GM12874 (cell line): Measurements from ENCODE around the gene CROCC2.

Experiments used
- TF ChIP-seq, protein P1 (sequence below): IDR thresholded peaks from 2 replicates; pipeline ENCODE4 v1.5.1; 2011; ENCODE audit warnings: low read depth, mild to moderate bottlenecking, control low read depth, low read length, moderate library complexity; ENCODE audit not compliant: insufficient read depth

CROCC2 gene

DNA sequence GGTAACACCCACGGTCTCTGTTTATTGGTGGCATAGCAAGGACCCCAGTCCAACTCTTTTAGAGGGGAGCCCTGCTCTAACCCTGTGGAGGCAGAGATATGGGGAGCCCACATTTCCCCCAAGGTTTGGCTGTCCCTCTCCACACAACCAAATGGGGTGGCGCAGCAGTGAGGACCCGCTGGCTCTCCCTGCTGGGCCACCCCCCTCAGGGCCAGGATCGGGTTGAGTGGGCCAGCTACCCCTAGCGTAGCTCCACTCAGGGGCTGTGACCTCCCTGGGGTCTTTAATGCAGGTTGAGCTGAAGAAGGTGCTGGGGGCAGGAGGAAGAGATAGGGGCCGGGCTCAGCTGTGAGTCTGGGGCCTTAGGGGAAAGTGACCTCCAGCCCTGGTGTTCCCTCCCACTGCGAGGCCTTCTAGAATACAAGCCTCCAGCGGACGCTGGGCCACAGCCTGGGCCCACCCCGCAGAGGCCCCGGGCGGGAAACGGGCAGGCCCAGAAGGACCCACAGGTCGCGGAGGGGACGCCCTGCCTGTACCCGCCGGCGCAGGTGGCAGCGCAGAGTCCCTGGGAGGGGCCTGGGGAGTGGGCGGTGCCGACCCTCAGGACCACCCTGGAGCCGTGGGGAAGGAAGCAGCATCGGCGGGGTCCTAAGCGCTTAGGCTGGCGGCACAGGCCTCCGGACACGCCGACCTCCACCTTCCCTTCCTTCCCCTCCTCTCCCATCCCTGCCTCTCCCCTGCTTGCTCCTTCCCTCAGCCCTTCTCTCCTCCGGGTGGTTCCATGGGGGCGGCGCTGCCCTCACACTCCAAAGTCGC, 9.6 kb downstream of the CROCC2 start:
- TF ChIP-seq, protein P1, sequence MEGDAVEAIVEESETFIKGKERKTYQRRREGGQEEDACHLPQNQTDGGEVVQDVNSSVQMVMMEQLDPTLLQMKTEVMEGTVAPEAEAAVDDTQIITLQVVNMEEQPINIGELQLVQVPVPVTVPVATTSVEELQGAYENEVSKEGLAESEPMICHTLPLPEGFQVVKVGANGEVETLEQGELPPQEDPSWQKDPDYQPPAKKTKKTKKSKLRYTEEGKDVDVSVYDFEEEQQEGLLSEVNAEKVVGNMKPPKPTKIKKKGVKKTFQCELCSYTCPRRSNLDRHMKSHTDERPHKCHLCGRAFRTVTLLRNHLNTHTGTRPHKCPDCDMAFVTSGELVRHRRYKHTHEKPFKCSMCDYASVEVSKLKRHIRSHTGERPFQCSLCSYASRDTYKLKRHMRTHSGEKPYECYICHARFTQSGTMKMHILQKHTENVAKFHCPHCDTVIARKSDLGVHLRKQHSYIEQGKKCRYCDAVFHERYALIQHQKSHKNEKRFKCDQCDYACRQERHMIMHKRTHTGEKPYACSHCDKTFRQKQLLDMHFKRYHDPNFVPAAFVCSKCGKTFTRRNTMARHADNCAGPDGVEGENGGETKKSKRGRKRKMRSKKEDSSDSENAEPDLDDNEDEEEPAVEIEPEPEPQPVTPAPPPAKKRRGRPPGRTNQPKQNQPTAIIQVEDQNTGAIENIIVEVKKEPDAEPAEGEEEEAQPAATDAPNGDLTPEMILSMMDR, result no peak

DNA sequence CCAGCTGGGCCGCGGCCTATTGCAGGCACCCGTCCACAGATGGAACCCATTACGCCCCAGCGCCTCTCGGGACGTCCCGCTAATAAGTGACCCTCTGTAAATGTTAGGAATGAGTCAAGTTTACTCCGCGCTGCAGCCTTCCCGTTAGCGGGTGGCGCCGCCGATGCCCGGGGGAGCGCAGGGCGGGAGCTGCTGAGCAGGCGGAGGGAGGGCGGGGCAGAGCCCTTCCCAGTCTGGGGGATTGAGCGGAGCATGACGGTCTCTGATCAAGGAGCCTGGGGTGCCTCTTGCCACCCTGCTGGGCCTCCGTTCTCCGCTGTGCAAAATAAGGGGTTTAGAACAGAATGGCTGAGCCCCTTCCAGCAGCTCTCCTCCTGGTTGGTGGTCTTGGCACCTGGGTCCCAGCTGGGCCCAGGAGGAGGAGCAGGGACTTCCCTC, 10.5 kb downstream of the CROCC2 start:
- TF ChIP-seq, protein P1, result no peak

DNA sequence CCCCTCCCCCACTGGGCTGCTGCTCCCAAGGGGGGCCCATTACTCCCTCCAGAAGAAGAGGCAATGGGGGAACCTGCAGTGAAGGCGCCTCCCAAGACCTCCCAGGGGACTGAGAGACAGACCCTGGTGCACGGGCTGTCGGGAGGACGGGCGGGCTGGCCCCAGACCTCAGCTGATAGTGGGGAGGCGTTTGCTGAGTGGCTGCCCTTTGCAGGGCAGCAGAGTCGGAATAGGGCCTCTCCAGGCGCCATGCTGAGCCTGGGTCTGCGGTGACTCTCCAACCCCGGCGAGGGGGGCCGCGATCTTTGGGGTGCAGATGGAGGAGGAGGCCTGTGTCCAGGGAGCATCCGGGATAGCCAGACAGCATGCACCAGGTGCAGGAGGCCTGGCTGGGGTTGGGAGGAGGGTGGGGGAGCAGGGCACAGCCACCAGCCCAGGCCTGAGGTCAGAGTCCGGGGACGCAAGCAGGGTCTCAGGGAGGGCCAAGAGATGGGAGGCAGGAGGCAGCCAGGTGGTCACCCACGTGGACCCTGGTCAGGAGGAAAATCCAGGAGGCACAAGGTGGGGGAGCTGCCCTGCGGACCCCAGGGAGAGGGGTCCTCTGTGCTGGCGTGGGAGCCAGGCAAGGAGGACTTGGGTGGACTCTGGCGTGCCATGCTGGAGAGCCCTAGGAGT, 11.0 kb downstream of the CROCC2 start:
- TF ChIP-seq, protein P1, result no peak

DNA sequence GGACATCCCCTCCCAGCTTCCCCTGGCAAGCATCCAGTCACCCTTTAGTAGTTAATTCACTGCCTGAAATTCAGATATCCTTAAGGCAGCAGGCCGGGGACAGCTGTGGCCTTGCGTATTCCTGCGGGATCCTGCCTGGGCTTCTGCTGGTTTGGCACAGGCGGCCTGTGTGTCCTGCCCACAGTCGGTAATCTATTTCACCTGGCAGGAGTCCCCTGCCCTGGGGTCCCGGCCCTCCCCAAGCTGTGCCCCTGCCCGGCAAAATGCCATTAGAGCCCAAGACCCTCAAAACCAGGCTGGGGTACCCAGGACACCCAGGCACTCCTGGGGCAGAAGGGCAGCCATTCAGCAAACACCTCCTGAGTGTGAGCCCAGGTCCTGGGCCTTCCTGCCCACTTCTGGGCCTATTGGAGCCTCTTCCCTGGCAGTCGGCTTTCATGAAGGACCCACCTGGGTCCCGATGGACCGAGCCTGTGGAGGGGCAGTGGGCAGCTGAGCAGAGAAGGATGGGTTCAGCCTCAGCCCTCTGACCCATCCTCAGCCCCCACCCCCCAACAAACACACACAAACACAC, 11.6 kb downstream of the CROCC2 start:
- TF ChIP-seq, protein P1, result no peak

DNA sequence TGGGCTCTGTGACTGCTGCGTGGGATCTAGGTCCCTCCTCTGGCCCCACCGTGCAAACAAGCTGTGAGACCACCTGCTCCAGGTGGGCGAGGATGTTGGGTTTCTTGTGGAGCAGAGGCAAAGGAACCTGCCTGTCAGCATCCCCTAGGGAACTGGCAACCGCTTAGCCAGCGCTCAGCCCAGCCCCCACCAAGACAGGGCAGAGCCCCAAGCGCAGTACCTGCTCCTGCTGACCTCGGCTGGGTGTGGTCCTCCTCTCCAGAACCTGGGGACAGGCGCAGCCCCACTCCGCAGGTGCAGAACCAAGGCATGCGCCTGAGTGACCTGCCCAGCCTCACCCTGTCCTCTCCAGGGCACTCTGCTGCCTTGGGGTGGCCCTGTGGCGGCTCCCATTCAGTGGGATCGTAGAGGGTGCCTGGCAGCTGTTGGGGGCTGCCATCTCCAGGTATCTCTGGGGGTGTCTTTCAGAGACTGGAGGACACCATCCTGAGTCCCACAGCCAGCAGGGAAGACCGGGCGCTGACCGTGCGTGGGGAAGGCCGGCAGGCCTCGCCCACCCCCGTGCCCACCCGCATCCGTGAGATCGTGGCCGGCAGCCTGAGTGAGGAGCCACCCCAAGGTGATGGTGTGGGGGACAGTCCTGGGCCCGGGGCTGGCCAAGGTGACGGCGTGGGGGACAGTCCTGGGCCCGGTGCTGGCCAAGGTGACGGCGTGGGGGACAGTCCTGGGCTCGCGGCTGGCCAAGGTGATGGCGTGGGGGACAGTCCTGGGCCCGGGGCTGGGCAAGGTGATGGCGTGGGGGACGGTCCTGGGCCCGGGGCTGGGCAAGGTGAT, 12.3 kb downstream of the CROCC2 start:
- TF ChIP-seq, protein P1, result no peak

DNA sequence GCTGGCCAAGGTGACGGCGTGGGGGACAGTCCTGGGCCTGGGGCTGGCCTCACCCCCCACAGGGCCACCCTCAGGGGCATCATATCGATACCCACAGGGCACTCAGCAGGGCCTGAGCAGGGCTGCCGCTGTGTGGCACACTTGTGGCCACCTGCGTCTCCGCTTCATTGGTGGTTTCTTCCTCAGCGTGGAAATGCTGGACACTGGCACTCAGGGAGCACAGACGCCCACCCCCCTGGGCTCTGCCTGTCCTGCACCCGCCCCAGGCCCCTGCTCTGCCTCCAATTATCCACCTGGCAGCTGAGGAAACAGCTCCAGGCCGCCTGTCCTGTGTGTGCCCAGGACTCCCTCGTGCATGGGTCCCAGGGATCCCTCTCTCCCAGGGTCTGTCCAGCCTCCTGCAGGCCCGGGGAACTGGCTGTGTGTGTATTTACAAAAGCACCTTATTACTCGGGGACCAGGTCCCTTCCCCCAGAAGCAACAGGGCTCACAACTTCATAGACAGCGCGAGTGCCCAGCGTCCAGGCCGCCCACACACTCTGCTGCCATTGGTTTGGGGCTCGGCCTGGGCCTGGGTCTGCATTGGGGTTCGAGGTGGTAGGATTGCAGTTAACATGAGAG, 13.1 kb downstream of the CROCC2 start:
- TF ChIP-seq, protein P1, result no peak
